K562 treated with DMSO at 1 percent for 24 hours (cell line): ENCODE data around the gene EDDM3A. TPM values are rescaled to one million over a fixed set of nuclear protein-coding genes. Genes with fewer than 3 reads are reported as not detected.

Experiments
- total RNA-seq: library from RNA; unstranded; fragments of 300-600 nt; gene quantifications from 2 replicates; pipeline ENCODE4 v1.2.3, GENCODE V29; 2022; ENCODE audit warnings: low read depth; ENCODE audit not compliant: insufficient read depth

EDDM3A gene, protein sequence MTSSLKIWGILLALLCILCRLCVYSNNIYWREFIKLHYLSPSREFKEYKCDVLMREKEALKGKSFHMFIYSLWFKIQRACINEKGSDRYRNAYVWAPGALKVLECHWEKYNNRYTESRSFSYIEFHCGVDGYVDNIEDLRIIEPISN
- not detected in 2 replicates for total RNA-seq

GRCh38 chr14:20745571-20746358 lies at the start of gene EDDM3A:
Gene EDDM3A (plus strand): TSS chr14:20745887. CDS start chr14:20747581, 1,694 bp downstream.

Other genes with a start within 250 kb of the EDDM3A start
- gene RNASE10, start 240.3 kb upstream of the EDDM3A start, total RNA-seq: not detected in 2 replicates
- gene RNASE9, start 184.8 kb upstream of the EDDM3A start, total RNA-seq: not detected in 2 replicates
- not detected in 2 replicates for gene RNASE11, start 157.9 kb upstream of the EDDM3A start, total RNA-seq
- gene RNASE12, start 154.5 kb upstream of the EDDM3A start, total RNA-seq: not detected in 2 replicates
- gene OR6S1, start 104.2 kb upstream of the EDDM3A start, total RNA-seq: not detected in 2 replicates
- 1.3 and 1.7 TPM in 2 replicates for gene RNASE4, start 61.3 kb upstream of the EDDM3A start, total RNA-seq
- gene ANG, start 57.1 kb upstream of the EDDM3A start, total RNA-seq: 1.5 and 2.2 TPM in 2 replicates
- gene EDDM3B, start 22.5 kb downstream of the EDDM3A start, total RNA-seq: not detected in 2 replicates
- 1.5 TPM in 1 of 2 replicates, not detected in the other for gene RNASE6, start 35.4 kb downstream of the EDDM3A start, total RNA-seq
- 26.4 and 37.4 TPM in 2 replicates for gene RNASE1, start 57.0 kb downstream of the EDDM3A start, total RNA-seq
- not detected in 2 replicates for gene RNASE3, start 145.5 kb downstream of the EDDM3A start, total RNA-seq
- not detected in 2 replicates for gene RNASE2, start 209.6 kb downstream of the EDDM3A start, total RNA-seq
- 49.4 and 57.0 TPM in 2 replicates for gene METTL17, start 244.1 kb downstream of the EDDM3A start, total RNA-seq